GM21576 (cell line): ENCODE measurements around the gene EVA1B.

Experiments used
- ATAC-seq: cut with Tn5 transposase; IDR thresholded peaks from one replicate; pipeline ENCODE4 v1.9.1; 2021; ENCODE audit warnings: mild to moderate bottlenecking, moderate library complexity; ENCODE audit not compliant: unreplicated experiment

Gene EVA1B, protein sequence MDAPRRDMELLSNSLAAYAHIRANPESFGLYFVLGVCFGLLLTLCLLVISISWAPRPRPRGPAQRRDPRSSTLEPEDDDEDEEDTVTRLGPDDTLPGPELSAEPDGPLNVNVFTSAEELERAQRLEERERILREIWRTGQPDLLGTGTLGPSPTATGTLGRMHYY

GRCh38 chr1:36323636-36324352 is at the start of gene EVA1B:
Gene EVA1B (minus strand): TSS chr1:36323645. CDS start chr1:36323037, 608 bp downstream.
- ATAC-seq = no peak

DNA sequence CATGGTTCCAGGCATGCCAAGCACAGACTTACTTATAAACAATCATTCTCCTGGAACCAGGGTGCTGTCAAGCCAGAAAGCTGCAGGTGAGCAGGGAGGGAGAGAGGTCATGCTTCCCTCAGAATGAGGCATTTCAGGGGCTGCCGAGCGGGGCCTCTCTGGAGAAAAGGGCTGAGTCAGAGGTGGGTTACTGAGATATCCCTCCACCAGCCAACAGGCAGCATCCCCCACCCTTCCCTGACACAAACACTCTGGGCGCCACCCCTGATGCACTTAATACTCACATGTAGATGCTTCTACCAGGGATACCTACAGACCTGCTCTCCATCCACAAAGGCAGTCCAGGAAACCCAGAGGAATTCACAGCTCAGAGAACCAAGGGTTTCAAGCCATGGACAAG is 49.2 kb upstream of the EVA1B start:
- ATAC-seq = no peak

GRCh38 chr1:36369061-36369861 is 45.8 kb upstream of the EVA1B start:
- no peak for ATAC-seq

- no peak for ATAC-seq
These were observed 44.4 kb upstream of the EVA1B start for GRCh38 chr1:36367798-36368197.

DNA sequence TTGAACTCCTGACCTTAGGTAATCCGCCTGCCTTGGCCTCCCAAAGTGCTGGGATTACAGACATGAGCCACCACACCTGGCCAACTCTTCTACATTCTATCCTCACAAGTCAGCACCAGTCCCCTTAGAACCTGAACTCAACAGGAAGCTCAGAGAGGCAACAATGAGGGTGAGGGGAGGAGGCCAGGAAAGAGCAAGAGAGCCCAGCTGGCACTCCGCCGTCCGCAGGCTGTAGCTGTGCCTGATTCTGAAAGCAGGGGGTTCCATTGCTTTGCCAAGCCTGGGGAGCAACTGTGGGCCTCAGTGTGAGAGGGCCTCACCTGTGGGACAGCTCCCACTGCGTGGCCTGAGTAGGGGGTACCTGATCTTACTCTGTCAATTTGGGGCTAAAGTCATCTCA is 43.6 kb upstream of the EVA1B start:
- ATAC-seq = no peak

DNA sequence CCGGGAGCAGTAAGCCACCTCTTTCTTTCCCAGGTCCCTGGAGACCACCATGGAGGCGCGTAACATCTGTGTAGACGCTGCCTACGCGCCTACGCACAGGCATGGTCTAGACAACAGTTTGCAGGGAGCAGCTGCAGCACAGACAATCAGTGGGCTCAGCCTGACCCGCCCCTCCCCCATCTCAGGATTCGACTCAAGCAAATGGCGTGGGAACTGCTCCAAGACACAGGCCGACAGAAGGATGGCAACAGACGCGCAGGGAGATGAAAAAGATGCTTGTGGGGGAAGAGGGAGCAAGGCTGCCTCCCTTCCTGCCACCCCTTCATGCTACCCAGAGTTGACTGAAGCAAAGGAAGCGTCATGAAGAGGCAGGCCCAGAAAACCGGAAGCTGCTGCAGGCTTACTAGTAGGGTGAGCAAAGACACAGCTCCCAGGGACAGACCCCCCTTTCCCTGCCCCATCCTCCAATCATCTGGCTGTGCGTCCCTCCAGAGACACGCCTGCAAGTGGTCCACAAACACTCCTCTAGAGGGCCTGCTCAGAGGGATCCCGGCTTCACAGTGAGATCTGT is 42.7 kb upstream of the EVA1B start:
- no peak for ATAC-seq

- no peak for ATAC-seq
These were observed 41.9 kb upstream of the EVA1B start for GRCh38 chr1:36365381-36365780.

DNA sequence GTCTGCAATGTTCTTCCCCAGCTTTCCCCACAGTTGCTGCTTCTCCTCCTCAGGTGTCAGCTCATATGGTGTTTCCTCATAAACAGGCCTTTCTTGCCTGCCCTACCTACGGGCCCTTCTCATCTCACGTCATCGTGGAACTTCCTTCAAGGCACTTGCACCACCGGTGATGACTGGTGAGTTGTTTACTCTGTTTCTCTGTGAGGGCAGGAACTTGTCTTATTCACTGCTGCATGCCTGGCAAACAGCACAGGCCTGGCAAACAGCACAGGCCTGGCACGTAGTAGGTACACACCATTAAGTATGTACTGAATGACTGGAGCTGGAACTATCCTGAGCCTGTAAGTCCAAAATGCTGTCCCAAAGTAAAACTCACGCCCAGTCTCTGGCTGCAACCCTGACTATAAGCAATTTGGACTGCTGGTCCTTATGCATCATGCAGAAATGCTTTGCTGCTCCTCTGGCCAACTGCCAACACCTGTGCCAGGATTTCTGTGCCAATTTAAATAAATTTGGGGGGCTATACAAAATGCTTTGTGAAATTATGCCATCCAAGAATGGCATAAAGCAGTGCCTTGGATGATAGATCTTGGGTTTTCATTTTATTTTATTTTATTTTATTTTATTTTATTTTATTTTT is 36.6 kb upstream of the EVA1B start:
- ATAC-seq = no peak

- no peak for ATAC-seq
These were observed 35.9 kb upstream of the EVA1B start for GRCh38 chr1:36359383-36359782.

GRCh38 chr1:36358514-36359084 is 35.2 kb upstream of the EVA1B start:
- no peak for ATAC-seq

- ATAC-seq = no peak
These were observed 32.4 kb upstream of the EVA1B start for GRCh38 chr1:36355811-36356210.

GRCh38 chr1:36354486-36354885 is 31.0 kb upstream of the EVA1B start:
- no peak for ATAC-seq

- no peak for ATAC-seq
These were observed 29.7 kb upstream of the EVA1B start for GRCh38 chr1:36352910-36353878.

- no peak for ATAC-seq
These were observed 28.9 kb upstream of the EVA1B start for GRCh38 chr1:36352125-36352909.

GRCh38 chr1:36351227-36351977 is 28.0 kb upstream of the EVA1B start:
- no peak for ATAC-seq

- ATAC-seq = no peak
These were observed 27.3 kb upstream of the EVA1B start for GRCh38 chr1:36350659-36351226.

DNA sequence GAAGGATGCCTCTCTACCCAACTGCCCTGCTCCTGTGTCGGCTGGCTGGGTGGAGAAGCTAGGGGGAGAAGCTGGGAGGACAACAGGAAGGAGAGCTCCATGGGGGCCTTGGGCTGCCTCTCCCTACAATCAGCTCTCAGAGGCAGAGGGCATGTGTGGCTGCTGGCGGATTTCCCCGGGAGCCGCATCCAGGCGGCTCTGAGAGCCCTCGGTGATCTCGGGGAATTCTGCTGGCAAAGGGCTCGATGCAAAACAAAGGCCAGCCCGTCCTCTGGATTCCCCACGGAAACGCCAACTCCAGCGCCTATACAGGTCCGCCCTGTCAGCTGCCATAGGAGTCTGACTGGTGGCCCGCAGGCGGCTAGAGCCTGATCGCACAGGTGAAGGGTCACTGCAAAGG is 26.4 kb upstream of the EVA1B start:
- no peak for ATAC-seq

DNA sequence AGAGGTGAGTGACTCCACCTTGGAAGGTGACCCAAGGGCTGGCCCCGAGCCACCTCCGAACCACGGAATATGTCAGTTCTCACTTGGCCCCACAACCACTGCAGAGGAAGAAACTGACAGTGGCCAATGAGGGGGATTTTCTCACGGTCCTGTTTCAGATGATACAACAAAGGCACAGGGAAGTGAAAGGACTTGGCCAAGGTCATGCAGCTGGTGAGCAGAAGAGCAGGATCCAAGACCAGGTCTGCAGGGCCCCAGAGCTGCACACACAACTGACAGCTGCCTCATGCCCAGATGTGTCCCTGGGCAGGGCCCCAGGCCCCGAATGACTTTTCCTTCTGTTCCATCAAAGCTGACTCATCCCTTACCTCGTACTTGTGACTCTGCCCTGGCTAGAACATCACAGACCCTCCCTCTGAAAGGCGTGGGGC is 25.8 kb upstream of the EVA1B start:
- peak; percentile 78 for ATAC-seq
